HG03095 (cell line): ENCODE data around the gene TGIF2.

Experiments used
- ATAC-seq: cut with Tn5 transposase; IDR thresholded peaks from one replicate; pipeline ENCODE4 v1.9.1; 2021; ENCODE audit warnings: moderate library complexity; ENCODE audit not compliant: unreplicated experiment

Gene TGIF2

GRCh38 chr20:36573103-36573797 is at the start of gene TGIF2:
TGIF2 (plus strand) TSS chr20:36573597; CDS start chr20:36578775, 5,178 bp downstream.
- peak; percentile 49 for ATAC-seq

GRCh38 chr20:36525620-36526365 is 47.6 kb upstream of the TGIF2 start:
- no peak for ATAC-seq

- ATAC-seq = no peak
Measured at GRCh38 chr20:36526521-36527011, 46.8 kb upstream of the TGIF2 start.

- no peak for ATAC-seq
Measured at GRCh38 chr20:36527331-36528125, 45.9 kb upstream of the TGIF2 start.

- no peak for ATAC-seq
Measured at GRCh38 chr20:36528176-36528874, 45.1 kb upstream of the TGIF2 start.

GRCh38 chr20:36528875-36529417 is 44.5 kb upstream of the TGIF2 start:
- ATAC-seq = no peak

GRCh38 chr20:36532388-36532787 is 41.0 kb upstream of the TGIF2 start:
- no peak for ATAC-seq

GRCh38 chr20:36532822-36533221 is 40.6 kb upstream of the TGIF2 start:
- no peak for ATAC-seq

GRCh38 chr20:36538026-36538722 is 35.2 kb upstream of the TGIF2 start:
- ATAC-seq = no peak

GRCh38 chr20:36540551-36541211 is 32.7 kb upstream of the TGIF2 start:
- no peak for ATAC-seq

GRCh38 chr20:36541227-36541767 is 32.1 kb upstream of the TGIF2 start, which contains the start of gene MYL9:
MYL9 (plus strand) TSS chr20:36541519; CDS start chr20:36544885, 3,366 bp downstream.
- no peak for ATAC-seq

- no peak for ATAC-seq
Measured at GRCh38 chr20:36541768-36542488, 31.5 kb upstream of the TGIF2 start.

GRCh38 chr20:36542516-36543183 is 30.7 kb upstream of the TGIF2 start:
- no peak for ATAC-seq

GRCh38 chr20:36543184-36544133 is 29.9 kb upstream of the TGIF2 start:
- ATAC-seq = no peak

GRCh38 chr20:36544134-36545018 is 29.0 kb upstream of the TGIF2 start:
- no peak for ATAC-seq
